PFSK-1 (cell line): ENCODE data around the gene NKIRAS2.

Source experiments
- FOXP2 ChIP-seq: optimal IDR thresholded peaks from 2 replicates; pipeline ENCODE3; 2011; ENCODE audit warnings: borderline replicate concordance, control low read depth, inconsistent platforms; ENCODE audit not compliant: insufficient read depth; ENCODE audit errors: extremely low read length, extremely low read depth
- POLR2AphosphoS5 ChIP-seq: IDR thresholded peaks from 2 replicates; pipeline ENCODE4 v1.6.1; 2012; ENCODE audit warnings: low read depth, mild to moderate bottlenecking, control low read depth, low read length, moderate library complexity
- REST ChIP-seq, 2 experiments: IDR thresholded peaks; 2 replicates each; pipeline versions ENCODE4 v1.6.1 to v1.8.0; 2011 to 2012; ENCODE audit warnings: low read depth in 2 of 2, low read length in 2 of 2, control low read depth in 1 of 2, inconsistent platforms in 1 of 2, mild to moderate bottlenecking in 1 of 2, moderate library complexity in 1 of 2; ENCODE audit not compliant: insufficient read depth in 1 of 2
- SIN3A ChIP-seq: IDR thresholded peaks from 2 replicates; pipeline ENCODE4 v1.6.1; 2012; ENCODE audit warnings: mild to moderate bottlenecking, low read length, moderate library complexity, borderline replicate concordance; ENCODE audit not compliant: insufficient read depth
- TAF1 ChIP-seq: IDR thresholded peaks from 2 replicates; pipeline ENCODE4 v1.6.1; 2012; ENCODE audit warnings: low read length, control low read depth, borderline replicate concordance; ENCODE audit not compliant: insufficient read depth

NKIRAS2 gene

DNA sequence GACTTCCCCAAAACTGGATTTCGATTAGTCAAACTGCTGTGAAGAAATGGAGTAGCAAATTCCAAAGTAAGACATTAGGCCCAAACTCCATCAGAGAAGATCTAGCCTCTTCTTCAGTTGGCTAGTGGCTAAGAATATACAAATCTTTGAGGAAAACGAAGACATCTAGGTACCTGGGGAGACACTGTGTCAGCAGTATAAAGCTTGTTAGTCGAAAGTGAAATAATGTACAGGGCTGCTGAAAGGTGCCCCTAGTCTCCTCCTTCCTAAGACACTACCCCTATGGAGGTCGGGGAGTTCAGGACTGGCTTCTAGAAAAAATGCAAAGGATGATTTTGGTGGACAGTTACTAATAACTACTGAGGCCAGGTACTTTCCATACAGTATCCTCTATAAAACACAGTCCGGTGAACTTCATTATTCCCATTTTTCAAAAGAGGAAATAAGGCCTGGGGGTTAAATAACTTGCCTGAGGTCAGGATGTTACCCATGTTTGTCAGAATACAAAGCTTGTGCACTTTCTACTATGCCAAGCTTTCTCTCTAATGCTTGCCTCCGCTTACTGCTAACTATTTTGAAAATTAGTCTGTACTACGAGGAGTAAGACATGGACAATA lies 17.6 kb upstream of the NKIRAS2 start:
- TF ChIP-seq SIN3A (no peak), POLR2AphosphoS5 (no peak), REST (IDR thresholded peaks at IDR 0.05; ENCODE audit: insufficient read depth in 1 of 2, low read depth in 2 of 2, low read length in 2 of 2) (no peak)

DNA sequence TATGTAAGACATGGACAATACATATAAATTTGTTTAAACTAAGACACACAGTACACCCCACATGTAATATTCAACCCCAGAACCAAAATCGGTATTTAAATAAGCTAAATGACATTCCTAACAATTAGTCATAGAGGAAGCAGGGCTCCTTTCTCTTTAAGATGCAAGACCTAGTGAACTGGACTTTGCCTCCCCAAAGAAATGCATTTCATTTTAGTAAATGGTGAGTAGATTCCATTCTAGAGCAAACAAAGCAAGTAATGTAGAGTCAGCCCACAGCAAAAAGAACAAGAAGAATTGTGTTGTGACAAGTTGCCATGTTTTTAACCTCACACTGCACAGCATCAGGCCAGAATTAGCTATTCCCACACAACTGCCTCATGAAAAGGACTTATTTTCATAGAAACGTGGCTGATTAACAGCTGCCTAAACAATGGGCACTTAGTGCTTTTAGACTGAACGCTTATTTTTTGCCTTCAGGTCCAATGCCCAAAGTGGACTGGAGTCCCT lies 17.0 kb upstream of the NKIRAS2 start:
- TF ChIP-seq SIN3A, result no peak
- TF ChIP-seq REST (IDR thresholded peaks at IDR 0.05; ENCODE audit: insufficient read depth in 1 of 2, low read depth in 2 of 2, low read length in 2 of 2), result no peak
- no peak for TF ChIP-seq POLR2AphosphoS5
- TF ChIP-seq FOXP2, result no peak
- TF ChIP-seq TAF1, result no peak

GRCh38 chr17:42005166-42005565 lies 14.7 kb upstream of the NKIRAS2 start:
- TF ChIP-seq POLR2AphosphoS5 (no peak), REST (IDR thresholded peaks at IDR 0.05; ENCODE audit: insufficient read depth in 1 of 2, low read depth in 2 of 2, low read length in 2 of 2) (no peak)

DNA sequence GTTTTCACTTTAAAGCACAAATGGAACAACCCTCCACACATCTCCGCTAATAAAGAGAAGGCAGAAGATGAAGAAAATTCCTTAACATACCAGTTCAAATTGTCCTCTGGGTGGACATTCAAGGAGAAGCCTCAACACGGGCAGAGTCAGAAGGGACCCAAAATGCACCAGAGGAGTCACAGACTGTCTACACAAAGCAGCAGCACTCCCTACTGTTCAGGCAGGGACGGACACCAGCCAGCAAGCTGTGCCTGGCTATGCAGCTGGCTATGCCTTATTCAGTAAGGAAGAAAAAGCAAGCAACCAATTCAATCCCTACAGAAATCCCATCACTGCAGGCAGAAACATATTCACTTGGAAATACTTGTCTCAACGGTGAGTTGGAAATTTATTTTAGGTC lies 10.7 kb upstream of the NKIRAS2 start:
- no peak for TF ChIP-seq SIN3A
- no peak for TF ChIP-seq REST (IDR thresholded peaks at IDR 0.05; ENCODE audit: insufficient read depth in 1 of 2, low read depth in 2 of 2, low read length in 2 of 2)
- no peak for TF ChIP-seq TAF1
- no peak for TF ChIP-seq POLR2AphosphoS5
- TF ChIP-seq FOXP2, result no peak

GRCh38 chr17:42010898-42011516 lies 8.9 kb upstream of the NKIRAS2 start:
- TF ChIP-seq SIN3A, result no peak
- no peak for TF ChIP-seq TAF1
- no peak for TF ChIP-seq FOXP2
- no peak for TF ChIP-seq POLR2AphosphoS5
- no peak for TF ChIP-seq REST (IDR thresholded peaks at IDR 0.05; ENCODE audit: insufficient read depth in 1 of 2, low read depth in 2 of 2, low read length in 2 of 2)
